Mesothelial cell of epicardium (in vitro differentiated cells): ENCODE data around the gene LENG9. TPM values are rescaled to one million over a fixed set of nuclear protein-coding genes. Genes with fewer than 3 reads are reported as not detected.

ENCODE experiments used
- DNase-seq, 2 experiments: peaks; one replicate each; pipeline ENCODE4 v3.0.0; 2021; ENCODE audit warnings: low spot score in 2 of 2; ENCODE audit not compliant: unreplicated experiment in 2 of 2
- H3K27ac Mint-ChIP-seq: 2 replicates; pipeline ENCODE4 v1.8.0; 2021; ENCODE audit warnings: mixed read lengths
- H3K27me3 Mint-ChIP-seq: 2 replicates; pipeline ENCODE4 v1.8.0; 2021; ENCODE audit warnings: low read depth, mixed read lengths
- H3K36me3 Mint-ChIP-seq: 2 replicates; pipeline ENCODE4 v1.8.0; 2021; ENCODE audit warnings: mixed read lengths
- H3K4me1 Mint-ChIP-seq: 2 replicates; pipeline ENCODE4 v1.8.0; 2021; ENCODE audit warnings: mixed read lengths
- H3K4me3 Mint-ChIP-seq: 2 replicates; pipeline ENCODE4 v1.8.0; 2021; ENCODE audit warnings: mild to moderate bottlenecking, moderate library complexity, mixed read lengths
- H3K9me3 Mint-ChIP-seq: 2 replicates; pipeline ENCODE4 v1.8.0; 2021; ENCODE audit warnings: mixed read lengths
- CTCF ChIP-seq: fragments of 200-600 bp; sonication (generic); IDR thresholded peaks from one replicate; pipeline ENCODE4 v1.5.0; 2021; ENCODE audit warnings: antibody characterized with exemption; ENCODE audit not compliant: unreplicated experiment
- total RNA-seq: library from RNA; stranded (reverse); gene quantifications from 3 replicates; pipeline ENCODE4 v1.2.1, GENCODE V29; 2021

Gene LENG9
- total RNA-seq, 1 donor from 2014 or later, result 5.8 TPM

DNA sequence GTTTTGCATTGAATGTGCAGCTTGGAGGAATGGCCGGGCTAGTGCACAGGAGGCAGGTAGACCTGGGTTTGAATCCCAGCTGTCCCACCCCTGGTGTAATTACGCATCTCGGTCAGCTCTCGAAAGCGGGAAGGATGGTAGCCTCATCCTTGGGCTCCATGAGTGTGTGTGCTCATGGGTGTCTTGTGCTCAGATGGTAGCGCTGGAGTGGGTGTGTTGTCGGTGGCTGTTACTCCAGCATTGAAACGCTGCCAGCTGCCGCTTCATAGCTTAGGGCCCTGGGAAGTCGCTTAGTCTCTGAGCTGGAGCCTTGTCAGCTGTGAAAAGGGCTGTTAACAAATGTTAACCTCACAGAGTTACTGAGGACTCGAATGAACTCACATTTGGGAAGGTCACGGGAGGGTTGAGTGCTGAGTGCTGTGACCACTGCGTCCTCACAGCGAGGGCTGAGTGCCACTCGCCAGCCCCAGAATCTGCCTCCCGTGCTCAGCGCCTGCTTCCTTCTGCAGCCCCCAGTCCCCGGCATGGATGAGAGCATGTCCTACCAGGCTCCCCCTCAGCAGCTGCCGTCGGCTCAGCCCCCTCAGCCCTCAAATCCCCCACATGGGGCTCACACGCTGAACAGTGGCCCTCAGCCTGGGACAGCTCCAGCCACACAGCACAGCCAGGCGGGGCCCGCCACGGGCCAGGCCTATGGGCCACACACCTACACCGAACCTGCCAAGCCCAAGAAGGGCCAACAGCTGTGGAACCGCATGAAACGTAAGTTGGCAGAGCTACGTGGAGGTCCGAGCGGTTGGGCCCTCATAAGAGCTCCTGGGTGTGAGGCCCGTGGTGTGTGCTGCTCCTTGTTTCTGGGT, 9.4 kb downstream of the LENG9 start:
- DNase-seq, result no peak
- Mint-ChIP-seq H3K4me1 (peaks cover 19% of the 10 kb centered on the region), H3K36me3 (peaks cover 25% of the 10 kb centered on the region), H3K27me3 (no peaks in the 10 kb centered on the region), H3K4me3 (no peak overlapping the region), H3K9me3 (no peaks in the 10 kb centered on the region), H3K27ac (no peak overlapping the region)
- no peak for TF ChIP-seq CTCF

DNA sequence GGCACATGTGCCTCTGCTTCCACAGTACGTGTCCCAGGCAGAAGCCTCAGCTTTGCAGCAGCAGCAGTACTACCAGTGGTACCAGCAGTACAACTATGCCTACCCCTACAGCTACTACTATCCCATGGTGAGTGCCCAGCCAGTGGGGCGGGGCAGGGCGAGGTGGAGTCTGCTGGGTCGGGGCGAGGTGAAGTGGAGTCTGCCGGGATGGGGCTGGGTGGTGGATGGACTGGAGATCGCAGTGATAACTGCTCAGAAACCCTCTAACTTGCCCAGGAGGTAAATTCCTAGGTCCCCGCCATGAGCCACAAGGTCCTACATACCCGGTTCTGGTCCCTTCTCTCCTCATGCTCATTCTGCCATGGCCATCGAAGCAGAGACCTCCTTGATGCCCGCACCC, 11.0 kb downstream of the LENG9 start:
- H3K4me1 Mint-ChIP-seq, result peaks cover 24% of the 10 kb centered on the region
- DNase-seq, result no peak
- peaks cover 12% of the 10 kb centered on the region for H3K36me3 Mint-ChIP-seq
- no peaks in the 10 kb centered on the region for H3K9me3 Mint-ChIP-seq
- no peak for TF ChIP-seq CTCF
- H3K27me3 Mint-ChIP-seq, result no peaks in the 10 kb centered on the region
- H3K27ac Mint-ChIP-seq, result no peak overlapping the region
- no peak overlapping the region for H3K4me3 Mint-ChIP-seq

DNA sequence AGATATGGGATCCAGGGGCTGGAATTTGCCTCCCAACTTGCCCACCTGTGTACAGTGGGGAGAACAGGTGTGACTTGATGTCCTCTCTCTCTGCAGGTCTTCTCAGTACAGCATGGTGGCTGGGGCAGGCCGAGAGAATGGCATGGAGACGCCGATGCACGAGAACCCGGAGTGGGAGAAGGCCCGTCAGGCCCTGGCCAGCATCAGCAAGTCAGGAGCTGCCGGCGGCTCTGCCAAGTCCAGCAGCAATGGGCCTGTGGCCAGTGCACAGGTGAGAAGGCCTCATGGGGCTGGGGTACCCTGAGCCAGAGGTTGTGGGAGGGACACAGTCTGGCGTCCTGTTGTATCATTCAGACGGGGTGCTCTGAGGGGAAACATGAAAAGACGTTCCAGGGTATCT, 11.6 kb downstream of the LENG9 start:
- Mint-ChIP-seq H3K4me1 (peaks cover 29% of the 10 kb centered on the region), H3K27me3 (no peaks in the 10 kb centered on the region), H3K9me3 (no peaks in the 10 kb centered on the region), H3K27ac (no peak overlapping the region), H3K36me3 (peaks cover 12% of the 10 kb centered on the region), H3K4me3 (no peak overlapping the region)
- TF ChIP-seq CTCF, result no peak
- no peak for DNase-seq

GRCh38 chr19:54451331-54451871, 12.2 kb downstream of the LENG9 start:
- Mint-ChIP-seq H3K4me1 (peaks cover 33% of the 10 kb centered on the region), H3K9me3 (no peaks in the 10 kb centered on the region), H3K4me3 (peak overlapping the region; percentile 97), H3K36me3 (peaks cover 12% of the 10 kb centered on the region), H3K27ac (peak overlapping the region; percentile 68), H3K27me3 (no peaks in the 10 kb centered on the region)
- no peak for DNase-seq
- no peak for TF ChIP-seq CTCF

DNA sequence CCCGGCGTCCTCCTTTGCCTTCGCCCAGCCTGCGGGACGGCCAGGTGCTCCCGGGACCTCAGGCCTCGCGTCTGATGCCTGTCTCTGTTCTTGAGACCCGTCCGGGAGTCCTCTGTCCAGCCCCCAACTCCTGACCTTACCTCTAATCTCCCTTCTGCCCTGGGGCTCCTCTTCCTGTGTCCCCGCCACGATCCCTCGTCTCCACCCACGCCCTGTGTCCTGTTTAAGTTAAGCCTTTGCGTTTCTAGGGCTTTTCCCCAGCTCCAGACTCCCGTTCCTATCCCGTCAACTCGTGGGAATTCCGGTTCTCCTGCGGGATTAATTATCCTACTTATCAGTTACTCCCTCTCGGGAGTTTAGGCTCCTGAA, 13.9 kb downstream of the LENG9 start:
- no peak for DNase-seq
- Mint-ChIP-seq H3K27ac (peak overlapping the region; percentile 99), H3K36me3 (peaks cover 6% of the 10 kb centered on the region), H3K4me3 (peak overlapping the region; percentile 97), H3K4me1 (peaks cover 33% of the 10 kb centered on the region), H3K27me3 (no peaks in the 10 kb centered on the region), H3K9me3 (no peaks in the 10 kb centered on the region)
- TF ChIP-seq CTCF, result no peak
